Endothelial cell (in vitro differentiated cells): ENCODE data around the gene LEAP2. TPM values are rescaled to one million over a fixed set of nuclear protein-coding genes. Genes with fewer than 3 reads are reported as not detected.
A peak's percentile ranks its signal among the peaks of the same experiment; 100 is the strongest.

Experiments used
- DNase-seq: peaks from one replicate; pipeline ENCODE4 v3.0.0; 2021; ENCODE audit warnings: low spot score
- H3K27ac Mint-ChIP-seq: one replicate; pipeline ENCODE4 v1.8.0; 2021; ENCODE audit warnings: mixed read lengths, inconsistent platforms; ENCODE audit not compliant: unreplicated experiment
- H3K27me3 Mint-ChIP-seq: one replicate; pipeline ENCODE4 v1.8.0; 2021; ENCODE audit warnings: mild to moderate bottlenecking, moderate library complexity, mixed read lengths, inconsistent platforms; ENCODE audit not compliant: unreplicated experiment
- H3K36me3 Mint-ChIP-seq: one replicate; pipeline ENCODE4 v1.8.0; 2021; ENCODE audit warnings: mild to moderate bottlenecking, low read depth, mixed read lengths, inconsistent platforms; ENCODE audit not compliant: unreplicated experiment
- H3K4me1 Mint-ChIP-seq: one replicate; pipeline ENCODE4 v1.8.0; 2021; ENCODE audit warnings: mild to moderate bottlenecking, mixed read lengths, inconsistent platforms; ENCODE audit not compliant: unreplicated experiment
- H3K4me3 Mint-ChIP-seq: one replicate; pipeline ENCODE4 v1.8.0; 2021; ENCODE audit warnings: mild to moderate bottlenecking, mixed read lengths, inconsistent platforms; ENCODE audit not compliant: unreplicated experiment
- H3K9me3 Mint-ChIP-seq: one replicate; pipeline ENCODE4 v1.8.0; 2021; ENCODE audit warnings: mixed read lengths, inconsistent platforms; ENCODE audit not compliant: unreplicated experiment
- total RNA-seq: library from RNA; stranded (reverse); fragmentation: NEBNext Ultra II Directional; extraction: Animal tissue kit (Norgen Biotek cat#: 25700); gene quantifications from one replicate; pipeline ENCODE4 v1.2.1, GENCODE V29; 2021; ENCODE audit not compliant: unreplicated experiment
- TF ChIP-seq, protein P1 (sequence below): fragments of 200-600 bp; sonication (generic); IDR thresholded peaks from one replicate; pipeline ENCODE4 v1.5.0; 2021; ENCODE audit warnings: antibody characterized with exemption; ENCODE audit not compliant: unreplicated experiment

The LEAP2 gene
- total RNA-seq, 1 donor from 2014 or later: 0.82 TPM

DNA sequence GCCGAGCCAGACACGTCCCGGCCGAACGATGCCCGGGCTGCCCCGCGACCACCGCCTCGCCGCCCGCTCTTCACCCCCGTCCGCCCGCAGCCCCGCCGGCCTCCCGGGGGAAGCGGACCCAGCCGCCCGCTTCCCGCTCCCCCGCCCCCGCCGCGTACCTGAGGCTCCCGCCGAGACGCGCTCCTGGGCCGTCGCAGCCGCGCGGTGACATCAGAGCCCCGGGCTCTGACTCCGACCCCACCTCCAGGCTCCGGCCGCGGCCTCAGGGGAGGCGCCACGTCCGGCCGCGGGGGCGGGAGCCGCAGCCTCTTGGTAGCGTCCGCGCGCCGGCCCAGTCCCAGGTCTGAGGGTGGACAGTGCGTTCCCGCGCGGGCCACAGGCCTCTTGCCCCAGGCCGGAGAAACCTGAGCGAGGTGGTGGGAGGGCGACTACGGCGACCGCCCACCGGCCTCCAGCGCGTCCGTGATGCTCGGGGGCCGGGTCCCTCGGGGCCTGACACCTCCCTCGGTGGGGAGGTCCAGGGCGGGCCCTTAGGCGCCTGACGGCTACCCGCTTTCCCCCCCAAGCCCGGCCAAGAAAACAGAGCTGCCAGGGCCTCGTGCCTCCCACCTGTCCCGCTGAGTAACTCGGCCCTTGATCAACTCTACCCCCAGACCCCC is 42.9 kb upstream of the LEAP2 start, which contains the start of gene SHROOM1:
TSS of gene SHROOM1 (minus strand) at position 212 of the 659 bp plus-strand sequence. CDS start 4,507 bp downstream, outside the sequence.
- TF ChIP-seq, protein P1, sequence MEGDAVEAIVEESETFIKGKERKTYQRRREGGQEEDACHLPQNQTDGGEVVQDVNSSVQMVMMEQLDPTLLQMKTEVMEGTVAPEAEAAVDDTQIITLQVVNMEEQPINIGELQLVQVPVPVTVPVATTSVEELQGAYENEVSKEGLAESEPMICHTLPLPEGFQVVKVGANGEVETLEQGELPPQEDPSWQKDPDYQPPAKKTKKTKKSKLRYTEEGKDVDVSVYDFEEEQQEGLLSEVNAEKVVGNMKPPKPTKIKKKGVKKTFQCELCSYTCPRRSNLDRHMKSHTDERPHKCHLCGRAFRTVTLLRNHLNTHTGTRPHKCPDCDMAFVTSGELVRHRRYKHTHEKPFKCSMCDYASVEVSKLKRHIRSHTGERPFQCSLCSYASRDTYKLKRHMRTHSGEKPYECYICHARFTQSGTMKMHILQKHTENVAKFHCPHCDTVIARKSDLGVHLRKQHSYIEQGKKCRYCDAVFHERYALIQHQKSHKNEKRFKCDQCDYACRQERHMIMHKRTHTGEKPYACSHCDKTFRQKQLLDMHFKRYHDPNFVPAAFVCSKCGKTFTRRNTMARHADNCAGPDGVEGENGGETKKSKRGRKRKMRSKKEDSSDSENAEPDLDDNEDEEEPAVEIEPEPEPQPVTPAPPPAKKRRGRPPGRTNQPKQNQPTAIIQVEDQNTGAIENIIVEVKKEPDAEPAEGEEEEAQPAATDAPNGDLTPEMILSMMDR: no peak
- DNase-seq: no peak
- Mint-ChIP-seq H3K27ac (peak within 1 kb of the TSS; percentile 37), H3K9me3 (no peaks in the 10 kb centered on the region), H3K27me3 (peaks cover 13% of the 10 kb centered on the region), H3K36me3 (peaks cover 5% of the 10 kb centered on the region), H3K4me1 (peaks cover 19% of the 10 kb centered on the region), H3K4me3 (peak within 1 kb of the TSS; percentile 88)

DNA sequence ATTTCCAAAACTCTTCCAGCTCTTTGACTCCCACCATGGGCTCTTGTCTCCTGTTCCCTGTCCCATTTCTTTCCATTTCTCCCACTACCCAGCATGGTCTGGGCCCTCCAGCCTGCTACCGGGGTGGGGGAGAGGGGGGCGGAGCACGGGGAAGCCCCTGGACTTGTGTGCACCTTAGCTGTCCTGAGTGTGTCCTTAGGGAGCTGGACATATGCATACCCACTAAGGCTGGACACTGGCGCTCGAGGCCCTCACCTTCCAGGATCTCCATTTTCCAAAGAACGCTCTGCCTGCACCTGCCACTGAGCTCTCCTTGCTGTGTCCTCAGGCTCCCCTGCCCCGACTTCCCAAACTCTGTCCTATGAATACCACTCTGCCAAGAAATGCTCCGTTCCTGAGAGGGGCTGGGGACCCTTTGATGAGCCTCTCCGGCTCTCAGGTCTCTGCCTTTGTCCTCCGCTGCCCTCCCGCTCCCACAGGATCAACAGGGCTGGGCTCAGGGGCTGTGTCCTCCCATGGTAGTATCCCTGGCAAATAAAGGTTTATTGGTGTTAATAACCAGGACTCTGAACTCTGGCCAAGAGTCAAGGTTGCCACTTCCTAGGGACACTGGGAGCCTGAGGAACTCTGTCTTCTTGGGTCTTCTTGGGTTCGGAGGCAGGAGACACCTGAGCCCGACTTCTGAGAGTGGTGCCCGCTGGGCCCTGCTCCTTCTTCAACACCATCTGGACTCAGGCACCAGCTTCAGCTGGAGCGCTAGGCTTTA is 42.2 kb upstream of the LEAP2 start:
- Mint-ChIP-seq H3K27me3 (peaks cover 13% of the 10 kb centered on the region), H3K4me3 (peak overlapping the region; percentile 88), H3K36me3 (peaks cover 5% of the 10 kb centered on the region), H3K4me1 (peaks cover 21% of the 10 kb centered on the region), H3K9me3 (no peaks in the 10 kb centered on the region), H3K27ac (peak overlapping the region; percentile 37)
- TF ChIP-seq, protein P1: no peak
- DNase-seq: no peak

DNA sequence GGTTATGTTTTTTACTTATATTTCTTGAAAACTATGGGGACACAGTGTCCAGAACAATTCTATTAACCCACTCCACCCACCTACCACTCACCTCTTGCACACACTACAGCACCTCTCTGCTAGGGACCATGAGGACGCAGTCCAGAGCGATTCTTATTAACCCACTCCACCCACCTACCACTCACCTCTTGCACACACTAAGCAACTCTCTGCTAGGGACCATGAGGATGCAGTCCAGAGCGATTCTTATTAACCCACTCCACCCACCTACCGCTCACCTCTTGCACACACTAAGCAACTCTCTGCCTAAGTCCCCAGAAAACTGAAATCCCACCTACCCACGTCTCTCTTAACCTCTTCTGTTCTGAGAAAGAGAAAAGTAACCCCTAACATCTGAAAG is 40.9 kb upstream of the LEAP2 start:
- H3K27ac Mint-ChIP-seq: no peak overlapping the region
- H3K4me1 Mint-ChIP-seq: peaks cover 14% of the 10 kb centered on the region
- TF ChIP-seq, protein P1: no peak
- no peaks in the 10 kb centered on the region for H3K9me3 Mint-ChIP-seq
- H3K36me3 Mint-ChIP-seq: peaks cover 5% of the 10 kb centered on the region
- no peak for DNase-seq
- H3K27me3 Mint-ChIP-seq: peaks cover 6% of the 10 kb centered on the region
- H3K4me3 Mint-ChIP-seq: no peak overlapping the region

DNA sequence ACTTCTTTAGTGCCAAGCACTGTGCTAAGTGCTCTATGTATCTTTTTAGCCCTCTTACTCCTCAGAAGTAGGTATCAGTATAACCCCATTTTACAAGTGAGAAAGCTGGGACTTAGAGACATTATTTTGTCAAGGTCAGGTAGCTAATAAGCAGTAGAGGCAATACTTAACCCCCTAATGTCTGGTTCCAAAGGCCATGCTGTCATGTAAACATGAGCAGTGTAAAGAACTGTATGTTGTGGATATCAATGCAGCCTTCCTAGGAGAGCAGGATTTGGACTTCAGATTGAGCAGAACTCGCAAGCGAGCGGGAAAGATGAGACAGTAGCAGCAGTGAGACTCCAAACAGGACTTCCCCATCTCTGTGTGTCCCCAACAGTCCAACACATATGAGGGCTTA is 39.4 kb upstream of the LEAP2 start:
- no peaks in the 10 kb centered on the region for H3K9me3 Mint-ChIP-seq
- peaks cover 4% of the 10 kb centered on the region for H3K36me3 Mint-ChIP-seq
- peaks cover 6% of the 10 kb centered on the region for H3K27me3 Mint-ChIP-seq
- no peak for DNase-seq
- TF ChIP-seq, protein P1: no peak
- peaks cover 21% of the 10 kb centered on the region for H3K4me1 Mint-ChIP-seq
- no peak overlapping the region for H3K27ac Mint-ChIP-seq
- H3K4me3 Mint-ChIP-seq: no peak overlapping the region

DNA sequence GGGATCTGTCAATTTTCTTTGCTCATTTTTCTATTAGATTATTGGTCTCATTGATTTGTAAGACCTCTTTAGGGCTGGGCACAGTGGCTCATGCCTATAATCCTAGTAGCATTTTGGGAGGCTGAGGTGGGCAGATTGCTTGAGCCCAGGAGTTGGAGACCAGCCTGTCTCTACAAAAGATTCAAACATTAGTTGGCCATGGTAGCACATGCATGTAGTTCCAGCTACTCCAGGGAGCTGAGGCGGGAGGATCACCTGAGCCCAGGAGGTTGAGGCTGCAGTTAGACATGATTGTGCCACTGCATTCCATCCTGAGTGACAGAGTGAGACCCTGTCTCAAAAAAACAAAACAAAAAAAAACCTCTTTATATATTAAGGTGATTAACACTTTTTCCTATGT is 36.6 kb upstream of the LEAP2 start:
- no peak for DNase-seq
- no peak overlapping the region for H3K27ac Mint-ChIP-seq
- TF ChIP-seq, protein P1: no peak
- H3K4me1 Mint-ChIP-seq: peaks cover 31% of the 10 kb centered on the region
- H3K36me3 Mint-ChIP-seq: no peaks in the 10 kb centered on the region
- no peak overlapping the region for H3K4me3 Mint-ChIP-seq
- H3K9me3 Mint-ChIP-seq: no peaks in the 10 kb centered on the region
- H3K27me3 Mint-ChIP-seq: no peaks in the 10 kb centered on the region
